GM18909 (cell line): ENCODE results near the gene MTCH1.

ENCODE experiments used
- ATAC-seq: cut with Tn5 transposase; IDR thresholded peaks from one replicate; pipeline ENCODE4 v1.9.1; 2021; ENCODE audit warnings: mild to moderate bottlenecking; ENCODE audit not compliant: unreplicated experiment, poor library complexity

MTCH1 gene

DNA sequence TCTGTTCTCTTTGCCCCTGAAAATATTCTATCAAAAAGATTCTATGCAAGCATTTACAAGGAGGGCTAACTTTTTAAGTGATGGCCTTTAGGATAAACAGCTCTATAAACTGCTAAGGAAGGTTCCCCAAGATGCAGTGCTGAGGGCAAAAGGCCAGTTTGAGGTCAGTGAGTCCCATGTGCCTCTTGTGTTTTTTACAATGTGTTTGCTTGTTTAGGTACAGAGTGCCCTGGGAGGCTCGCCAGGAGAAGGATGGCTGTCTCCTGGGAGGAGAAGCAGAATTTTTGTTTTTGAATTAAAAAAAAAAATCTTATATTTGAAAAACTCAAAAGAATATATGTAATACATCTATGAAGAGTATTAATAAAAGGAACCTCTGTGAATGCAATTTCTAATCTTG lies 12.8 kb downstream of the MTCH1 start:
- ATAC-seq: no peak

DNA sequence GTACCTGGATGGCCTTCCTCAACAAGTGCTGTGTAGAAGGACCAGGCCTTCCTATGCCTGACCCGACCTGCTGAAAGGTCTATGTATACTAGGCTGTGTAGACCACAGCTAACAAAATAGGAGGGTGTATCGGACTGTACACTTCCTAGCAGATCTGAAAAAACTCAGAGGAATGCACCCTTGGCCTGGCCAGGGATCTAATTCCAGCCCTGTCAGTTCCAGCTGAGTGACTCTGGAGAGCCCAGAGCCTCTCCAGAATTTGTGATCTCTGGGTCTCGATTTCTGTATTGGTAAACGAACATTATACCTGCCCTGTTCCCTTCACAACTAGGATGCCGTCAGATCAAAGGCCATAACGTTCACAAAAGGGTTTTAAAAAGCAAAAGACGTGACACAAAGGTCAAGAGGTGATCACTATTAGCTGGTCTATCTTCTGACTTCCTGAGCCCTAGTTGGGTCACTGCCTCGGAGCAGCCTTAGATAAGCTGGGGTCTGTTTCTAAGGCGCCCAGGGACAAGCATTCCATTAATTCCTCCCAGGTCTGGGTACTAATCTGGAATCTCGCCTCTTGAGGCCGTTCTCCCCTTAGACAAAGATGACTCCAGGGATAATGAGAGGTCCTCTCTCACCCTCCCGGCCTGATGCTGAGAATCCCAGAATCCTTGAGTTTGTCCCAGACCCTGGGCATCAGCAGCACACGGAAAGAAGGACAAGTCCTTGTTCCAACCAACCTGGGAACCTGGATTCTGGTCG lies 13.9 kb downstream of the MTCH1 start:
- no peak for ATAC-seq

DNA sequence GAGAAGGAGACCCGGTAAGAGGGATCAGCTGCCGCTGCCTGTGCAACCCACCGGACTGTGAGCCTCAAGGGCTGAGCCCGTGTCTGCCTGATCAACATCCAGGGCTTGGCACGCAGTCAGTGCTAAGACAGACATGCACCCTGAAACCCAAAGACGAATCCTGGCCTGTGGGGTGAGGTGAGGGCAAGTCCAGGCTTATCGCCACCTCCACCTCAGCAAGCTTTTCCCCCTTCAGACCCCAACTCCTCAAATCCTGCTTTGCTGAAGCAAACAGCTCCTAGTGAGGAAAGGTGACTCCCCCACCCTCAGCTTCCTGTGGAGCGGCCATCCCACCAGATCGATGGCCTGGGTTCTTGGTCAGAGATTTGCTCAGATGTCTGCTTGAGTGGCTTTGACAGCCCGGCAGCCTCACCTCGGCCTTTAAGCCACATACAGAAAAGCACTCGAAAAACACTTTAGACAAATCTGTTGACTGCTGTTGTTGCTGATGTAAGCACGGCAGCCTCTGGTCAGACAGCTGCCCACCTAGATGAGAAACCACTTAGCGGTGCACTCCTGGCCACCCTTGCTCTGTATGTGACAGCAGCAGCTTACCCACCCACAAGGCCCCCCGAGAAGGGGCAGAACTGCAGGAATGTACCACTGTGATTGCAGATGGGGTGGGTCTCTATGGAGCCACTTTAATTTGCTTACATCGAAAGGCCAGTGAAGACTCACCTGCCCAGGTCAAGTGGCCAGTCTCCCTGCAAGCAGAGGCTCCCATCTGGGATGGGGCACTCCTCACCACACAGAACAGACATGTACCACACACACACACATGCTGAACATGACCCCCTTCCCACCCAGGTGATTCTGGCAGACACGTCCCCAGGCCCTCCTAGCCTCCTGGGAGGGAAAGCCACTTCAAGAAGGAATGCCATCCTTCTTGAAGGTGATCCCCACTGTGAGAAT lies 14.8 kb downstream of the MTCH1 start:
- no peak for ATAC-seq

DNA sequence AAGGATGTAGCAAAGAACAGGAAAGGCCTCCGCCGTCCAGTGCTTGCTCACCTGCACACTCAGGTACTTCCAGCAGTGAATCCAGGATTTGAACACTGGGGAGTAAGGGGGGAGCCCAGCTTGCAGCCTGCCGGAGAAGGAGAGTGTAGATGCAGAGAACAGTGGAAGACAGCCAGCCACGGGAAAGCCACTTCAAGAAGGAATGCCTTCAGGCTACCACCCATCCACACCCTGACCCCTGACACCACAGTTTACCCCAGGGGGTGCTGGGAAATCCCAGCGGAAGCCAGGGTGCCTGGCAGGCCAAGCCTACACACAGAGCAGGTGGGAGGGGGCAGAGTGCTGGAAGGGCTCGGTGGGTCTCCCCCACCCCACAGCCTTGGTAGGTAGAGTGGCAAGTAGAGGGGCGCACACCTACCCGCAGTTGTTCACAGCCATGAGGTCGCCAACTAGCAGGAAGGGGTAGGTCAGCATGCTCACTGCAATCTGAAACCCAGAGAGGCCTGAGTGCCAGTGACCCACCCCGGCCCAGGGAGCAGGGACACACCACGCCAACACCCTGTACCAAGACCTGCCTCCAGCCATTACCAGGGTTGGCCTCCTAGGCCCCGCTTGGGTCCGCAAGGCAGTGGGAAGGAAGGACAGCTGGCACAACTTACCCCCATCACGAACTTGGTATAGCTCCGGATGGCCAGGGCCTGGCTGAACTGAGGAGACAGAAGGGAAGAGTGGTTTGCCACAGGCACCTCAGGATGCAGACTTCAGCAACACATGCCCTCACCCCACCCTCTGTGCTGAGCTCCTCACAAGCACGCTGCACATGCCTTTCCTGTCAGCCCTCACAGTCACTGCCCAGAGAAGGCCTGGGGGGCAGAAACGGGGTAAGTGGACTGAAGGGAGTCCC lies 15.8 kb downstream of the MTCH1 start:
- ATAC-seq: no peak

DNA sequence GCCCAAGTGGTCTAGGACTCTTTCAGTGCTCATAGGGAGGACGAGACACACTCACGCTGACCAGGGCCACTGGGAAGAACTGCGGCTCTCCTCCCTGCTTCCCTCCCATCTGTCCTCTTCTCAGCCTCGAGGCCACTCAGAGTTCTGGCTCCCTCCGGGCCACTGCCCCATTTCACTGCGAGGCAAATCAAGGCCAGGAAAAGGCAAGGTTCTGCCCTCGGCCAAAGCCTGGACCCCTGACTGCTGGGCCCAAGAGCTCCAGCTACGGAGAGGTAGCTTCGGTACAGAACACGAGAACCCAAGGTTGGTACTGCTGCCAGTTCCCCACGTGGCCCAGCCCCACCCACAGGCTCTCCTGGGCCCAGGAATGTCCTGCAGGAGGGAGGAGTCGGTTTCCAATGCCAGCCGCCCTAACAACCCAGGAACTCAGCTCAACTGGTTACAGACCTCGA lies 16.7 kb downstream of the MTCH1 start:
- no peak for ATAC-seq

DNA sequence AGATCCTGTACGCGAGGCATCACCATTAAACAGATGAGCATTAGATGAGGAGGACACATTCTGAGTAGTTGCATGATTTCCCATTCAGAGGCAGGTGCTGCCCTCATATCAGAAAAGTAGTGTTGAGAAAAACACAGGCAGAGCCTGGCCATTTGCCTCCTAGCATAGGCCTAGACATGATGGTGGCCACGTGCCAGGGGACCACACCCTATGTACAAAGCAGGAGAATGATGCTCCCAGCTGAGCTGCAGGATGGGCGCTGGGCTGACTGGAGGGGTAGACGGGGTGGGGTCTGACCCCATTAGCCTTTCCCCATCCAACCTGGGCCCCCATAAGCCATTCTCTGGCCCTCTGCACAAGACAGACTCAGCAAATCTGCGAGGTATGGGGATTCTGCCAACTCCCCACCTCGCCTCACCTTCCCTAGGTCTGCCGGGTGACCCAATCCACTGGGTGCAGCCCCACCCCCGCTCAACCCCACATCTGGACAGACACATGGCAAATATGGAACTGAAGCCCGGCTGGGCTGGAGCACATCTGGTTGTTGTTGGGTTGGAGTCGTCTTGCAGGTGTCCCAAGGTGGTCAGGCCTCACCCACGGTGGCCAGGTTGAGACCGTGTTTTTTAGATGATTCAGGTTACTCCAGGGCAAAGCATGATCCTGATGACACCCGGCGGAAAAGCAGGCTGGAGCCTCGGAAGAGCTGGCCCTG lies 17.6 kb downstream of the MTCH1 start:
- ATAC-seq: no peak

DNA sequence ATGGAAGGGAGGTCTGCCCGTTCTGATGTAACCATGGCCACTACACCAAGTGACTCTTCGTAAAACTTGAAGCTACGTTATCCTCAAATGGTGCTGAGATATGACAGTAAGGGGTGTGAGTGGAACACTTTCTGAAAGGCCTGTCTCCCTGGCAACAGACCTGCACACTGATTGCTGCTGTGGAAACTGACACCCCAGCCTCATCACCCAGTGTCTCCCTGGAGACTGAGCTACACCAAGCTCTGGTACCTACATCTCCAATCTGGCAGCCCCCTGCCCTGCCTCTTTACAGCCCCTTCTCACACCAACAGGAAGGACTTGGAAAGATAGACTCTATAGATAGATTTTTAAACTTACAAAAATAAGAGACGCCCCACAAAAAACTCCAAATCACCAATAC lies 18.2 kb downstream of the MTCH1 start:
- ATAC-seq: no peak

DNA sequence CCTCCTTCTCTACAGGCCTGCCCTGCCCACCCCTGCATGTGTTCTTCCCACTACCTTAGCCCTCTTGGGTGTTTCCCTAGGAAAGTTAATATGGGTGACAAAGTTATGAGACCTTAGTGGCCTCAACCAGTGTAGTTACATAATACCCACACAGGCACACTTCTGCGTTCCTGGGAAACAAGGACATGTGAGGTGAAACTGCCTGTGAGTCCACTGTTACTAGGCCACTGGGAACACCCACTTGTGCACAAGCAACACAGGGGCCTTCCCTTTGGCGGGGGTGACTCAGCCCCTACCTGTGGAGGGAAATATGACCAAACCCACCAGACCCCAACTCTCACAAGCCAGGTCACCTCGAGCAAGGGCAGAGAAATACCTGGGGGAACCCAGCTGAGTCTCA lies 18.7 kb downstream of the MTCH1 start:
- ATAC-seq: no peak

DNA sequence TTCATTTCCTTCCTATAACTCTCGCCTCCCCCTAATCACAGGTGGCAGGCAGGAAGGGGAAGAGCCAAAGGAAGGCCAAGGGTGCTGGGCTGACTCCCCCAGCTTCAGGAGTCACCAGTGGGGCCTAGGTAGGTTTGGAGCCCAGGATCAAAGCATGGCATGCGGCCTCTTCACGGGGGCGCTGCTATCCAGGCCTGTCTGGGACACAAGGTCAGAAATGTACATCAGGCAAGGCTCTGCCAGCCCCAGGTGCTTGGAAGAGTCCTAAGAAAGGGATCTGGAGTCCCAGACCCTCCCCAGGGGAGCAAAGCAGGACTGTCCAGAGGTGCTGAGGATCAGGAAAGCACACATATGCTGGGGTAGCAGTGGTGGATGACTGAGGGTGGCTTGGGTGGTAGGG lies 21.1 kb downstream of the MTCH1 start:
- ATAC-seq: no peak

DNA sequence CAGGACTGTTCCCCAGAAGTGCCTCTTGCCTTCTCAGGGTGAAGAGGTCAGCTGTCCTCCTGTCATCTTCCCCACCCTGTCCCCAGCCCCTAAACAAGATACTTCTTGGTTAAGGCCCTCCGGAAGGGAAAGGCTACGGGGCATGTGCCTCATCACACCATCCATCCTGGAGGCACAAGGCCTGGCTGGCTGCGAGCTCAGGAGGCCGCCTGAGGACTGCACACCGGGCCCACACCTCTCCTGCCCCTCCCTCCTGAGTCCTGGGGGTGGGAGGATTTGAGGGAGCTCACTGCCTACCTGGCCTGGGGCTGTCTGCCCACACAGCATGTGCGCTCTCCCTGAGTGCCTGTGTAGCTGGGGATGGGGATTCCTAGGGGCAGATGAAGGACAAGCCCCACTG lies 21.6 kb downstream of the MTCH1 start:
- no peak for ATAC-seq

DNA sequence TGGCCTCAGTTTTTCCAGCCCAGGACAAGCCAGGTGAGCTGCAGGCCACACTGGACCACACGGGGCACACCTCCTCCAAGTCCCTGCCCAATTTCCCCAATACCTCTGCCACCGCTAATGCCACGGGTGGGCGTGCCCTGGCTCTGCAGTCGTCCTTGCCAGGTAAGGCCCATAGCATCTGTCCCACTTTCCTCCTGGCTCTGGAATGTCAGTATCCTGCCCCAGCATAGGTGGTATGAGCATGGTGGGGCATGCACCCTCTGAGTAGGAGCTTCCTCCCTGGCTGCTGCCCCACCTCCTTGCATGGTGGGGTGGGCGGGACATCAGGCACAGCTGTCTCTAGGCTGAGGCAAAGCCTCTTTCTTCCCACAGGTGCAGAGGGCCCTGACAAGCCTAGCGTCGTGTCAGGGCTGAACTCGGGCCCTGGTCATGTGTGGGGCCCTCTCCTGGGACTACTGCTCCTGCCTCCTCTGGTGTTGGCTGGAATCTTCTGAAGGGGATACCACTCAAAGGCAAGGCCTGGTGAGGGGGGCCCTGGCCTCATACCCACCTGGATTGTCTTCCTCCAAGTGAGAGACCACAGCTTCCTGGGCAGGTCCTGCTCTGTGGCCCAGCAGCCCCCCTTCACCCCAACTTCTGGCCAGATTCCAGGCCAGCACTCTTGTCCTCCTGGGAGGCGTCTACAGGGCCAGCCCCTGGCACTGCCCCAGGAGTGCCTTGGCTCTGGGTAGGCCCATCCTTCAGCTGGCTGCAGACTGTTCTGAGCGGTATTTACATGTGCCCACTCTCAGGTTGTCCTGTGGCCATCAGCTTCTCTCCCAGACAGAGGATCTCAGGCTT lies 22.3 kb downstream of the MTCH1 start:
- no peak for ATAC-seq

DNA sequence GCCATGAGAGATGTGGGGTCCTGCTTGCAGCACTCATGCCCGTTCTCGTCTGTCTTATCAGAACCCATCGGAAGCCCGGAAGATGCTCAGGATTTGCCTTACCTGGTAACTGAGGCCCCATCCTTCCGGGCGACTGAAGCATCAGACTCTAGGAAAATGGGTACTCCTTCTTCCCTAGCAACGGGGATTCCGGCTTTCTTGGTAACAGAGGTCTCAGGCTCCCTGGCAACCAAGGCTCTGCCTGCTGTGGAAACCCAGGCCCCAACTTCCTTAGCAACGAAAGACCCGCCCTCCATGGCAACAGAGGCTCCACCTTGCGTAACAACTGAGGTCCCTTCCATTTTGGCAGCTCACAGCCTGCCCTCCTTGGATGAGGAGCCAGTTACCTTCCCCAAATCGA lies 23.1 kb downstream of the MTCH1 start:
- no peak for ATAC-seq

DNA sequence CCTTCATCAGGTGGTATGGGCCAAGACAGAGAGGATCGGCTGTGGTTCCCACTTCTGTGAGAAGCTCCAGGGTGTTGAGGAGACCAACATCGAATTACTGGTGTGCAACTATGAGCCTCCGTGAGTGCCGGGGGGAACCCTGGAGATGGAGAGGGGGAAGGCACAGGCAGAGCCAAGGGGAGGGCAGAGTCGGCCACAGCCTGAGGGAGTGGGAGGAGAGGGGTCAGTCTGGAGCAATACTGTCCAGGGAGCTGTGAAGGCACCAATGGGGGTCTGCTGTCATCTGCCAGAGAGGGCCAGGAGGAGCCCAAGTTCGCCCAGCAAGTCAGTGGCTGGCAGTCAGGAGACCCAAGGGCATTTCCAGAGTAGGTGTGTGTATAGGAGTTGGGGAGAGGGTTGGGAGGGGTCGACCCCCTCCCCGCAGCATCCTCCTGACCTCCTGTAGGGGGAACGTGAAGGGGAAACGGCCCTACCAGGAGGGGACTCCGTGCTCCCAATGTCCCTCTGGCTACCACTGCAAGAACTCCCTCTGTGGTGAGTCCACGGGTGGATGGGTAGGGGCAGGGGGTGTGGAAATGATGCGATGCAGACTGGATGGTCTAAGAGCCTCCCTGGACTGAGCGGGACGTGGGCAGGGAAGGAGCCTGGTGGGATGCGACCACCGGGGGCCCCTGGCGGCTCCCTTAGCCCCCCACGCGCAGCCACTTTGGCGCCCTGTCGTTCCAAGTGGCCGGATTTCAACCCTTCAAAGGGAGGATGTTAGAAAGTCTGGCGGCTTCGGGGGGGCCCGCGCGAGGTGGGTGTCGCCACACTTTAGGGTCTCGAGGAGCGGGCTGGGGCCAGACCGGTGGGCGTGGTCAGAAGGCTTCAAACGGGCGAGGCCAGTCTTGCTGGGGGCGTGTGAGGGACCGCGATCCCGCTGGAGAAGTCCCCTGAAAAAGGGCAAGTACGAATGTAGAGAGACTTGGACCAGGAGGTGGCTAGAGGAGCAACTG lies 24.3 kb downstream of the MTCH1 start:
- ATAC-seq: no peak

DNA sequence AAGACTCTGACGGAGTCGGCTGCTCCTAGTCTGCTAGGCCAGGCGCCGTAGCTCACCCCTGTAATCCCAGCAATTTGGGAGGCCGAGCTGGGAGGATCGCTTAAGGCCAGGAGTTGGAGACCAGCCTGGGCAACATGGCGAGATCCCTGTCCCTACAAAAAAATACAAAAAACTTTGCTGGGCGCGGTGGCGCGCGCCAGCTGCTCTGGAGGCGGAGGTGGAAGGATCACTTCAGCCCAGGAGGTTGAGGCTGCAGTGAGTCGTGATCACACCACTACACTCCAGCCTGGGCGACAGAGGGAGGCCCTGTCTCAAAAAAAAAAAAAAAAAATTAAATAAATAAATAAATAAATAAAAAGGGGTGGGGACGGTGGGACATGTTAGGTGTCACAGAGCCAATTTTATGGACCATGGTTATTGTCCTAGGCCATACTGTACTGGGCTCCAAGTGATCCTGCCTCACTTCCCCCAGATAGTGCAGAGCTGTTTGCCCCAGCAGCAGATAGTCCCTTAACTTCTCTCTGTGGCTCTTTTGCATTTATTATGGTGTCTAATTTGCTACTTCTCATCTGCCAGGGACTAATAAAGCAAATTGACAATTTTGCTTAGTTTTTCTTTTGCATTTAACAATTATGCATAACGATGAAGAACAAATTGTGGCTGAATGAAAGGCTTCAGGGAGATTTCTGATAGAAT lies 26.3 kb downstream of the MTCH1 start:
- no peak for ATAC-seq

DNA sequence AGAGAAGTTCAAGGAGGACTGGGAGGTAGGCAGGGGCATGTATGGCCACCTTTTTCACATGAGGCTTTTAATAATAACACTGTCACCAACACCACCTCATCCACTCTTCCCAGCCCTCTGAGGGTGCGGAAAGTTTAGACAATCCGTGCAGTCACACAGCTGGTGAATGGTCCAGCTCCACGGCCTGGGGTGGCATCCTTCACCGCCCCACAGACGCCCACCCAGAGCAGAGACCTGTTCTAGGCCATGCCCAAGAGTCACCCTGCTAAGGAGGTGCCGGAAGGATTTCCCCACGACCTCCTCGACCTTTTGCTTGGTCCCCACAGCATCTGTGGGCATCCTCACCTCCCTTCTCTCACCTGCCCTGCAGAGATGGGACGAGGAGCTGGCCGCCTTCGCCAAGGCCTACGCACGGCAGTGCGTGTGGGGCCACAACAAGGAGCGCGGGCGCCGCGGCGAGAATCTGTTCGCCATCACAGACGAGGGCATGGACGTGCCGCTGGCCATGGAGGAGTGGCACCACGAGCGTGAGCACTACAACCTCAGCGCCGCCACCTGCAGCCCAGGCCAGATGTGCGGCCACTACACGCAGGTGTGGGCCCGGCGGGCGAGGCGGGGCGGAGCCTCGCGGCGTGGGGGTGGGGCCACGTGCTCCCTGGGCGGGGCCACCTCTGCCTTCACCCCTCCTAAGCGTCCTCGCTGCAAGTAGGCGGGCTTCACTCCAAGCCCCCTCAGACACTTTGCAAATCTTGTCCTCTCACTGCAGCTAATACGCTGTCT lies 27.0 kb downstream of the MTCH1 start:
- no peak for ATAC-seq

DNA sequence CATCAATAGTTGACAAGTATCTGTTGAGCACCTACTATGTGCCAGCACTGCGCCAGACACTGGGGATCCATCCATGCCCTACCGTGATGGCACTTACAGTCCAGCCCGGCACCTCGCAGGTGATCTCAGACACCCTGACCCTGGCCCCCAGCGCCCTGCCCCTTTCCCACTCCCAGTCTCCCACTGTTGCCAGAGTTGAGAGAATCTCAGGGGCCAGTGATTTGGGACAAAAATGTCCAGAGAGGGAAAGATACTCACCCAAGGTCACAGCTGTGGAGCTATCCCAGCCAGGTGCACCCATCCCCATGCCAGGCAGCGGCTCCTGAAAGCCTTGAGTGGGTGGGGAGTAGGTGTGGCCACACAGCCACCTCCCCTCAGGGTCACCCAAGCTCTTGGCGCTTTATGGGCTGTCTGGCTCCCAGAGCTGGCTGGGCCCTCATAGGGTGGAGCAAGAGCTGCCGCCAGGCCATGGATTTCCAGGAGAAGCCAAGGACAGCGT lies 28.2 kb downstream of the MTCH1 start:
- ATAC-seq: no peak
